ENCODE data around the gene CCN5. TPM values are rescaled to one million over a fixed set of nuclear protein-coding genes. Genes with fewer than 3 reads are reported as not detected.
A peak's percentile ranks its signal among the peaks of the same experiment; 100 is the strongest.
"Not testable (repeated sequence)": the region's sequence is repeated elsewhere in the genome, so short reads cannot be mapped to it uniquely, and the experiment has no call there.

Gene CCN5
- total RNA-seq, 1 donor from 2014 or later = 1.9 TPM

- ATAC-seq = no peak
Measured at GRCh38 chr20:44761423-44761822, 46.3 kb downstream of the CCN5 start.

- no peak for ATAC-seq
Measured at GRCh38 chr20:44762466-44763140, 47.4 kb downstream of the CCN5 start.

- ATAC-seq = not testable (repeated sequence)
Measured at GRCh38 chr20:44763798-44764197, 48.6 kb downstream of the CCN5 start.

- ATAC-seq = no peak
Measured at GRCh38 chr20:44765091-44765490, 49.9 kb downstream of the CCN5 start.

- peak; percentile 42 for ATAC-seq
Measured at GRCh38 chr20:44765701-44766347, 50.7 kb downstream of the CCN5 start.

- no peak for ATAC-seq
Measured at GRCh38 chr20:44768256-44768655, 53.1 kb downstream of the CCN5 start.

- ATAC-seq = no peak
Measured at GRCh38 chr20:44768854-44769480, 53.8 kb downstream of the CCN5 start.

- no peak for ATAC-seq
Measured at GRCh38 chr20:44769481-44769863, 54.3 kb downstream of the CCN5 start.

GRCh38 chr20:44770484-44771171, 55.5 kb downstream of the CCN5 start:
- ATAC-seq = no peak

- ATAC-seq = no peak
Measured at GRCh38 chr20:44771172-44771535, 56.0 kb downstream of the CCN5 start.

GRCh38 chr20:44772636-44773035, 57.5 kb downstream of the CCN5 start:
- no peak for ATAC-seq

- no peak for ATAC-seq
Measured at GRCh38 chr20:44773070-44773829, 58.1 kb downstream of the CCN5 start.

GRCh38 chr20:44776980-44777379, 61.8 kb downstream of the CCN5 start:
- ATAC-seq = no peak

Other genes with a start within 250 kb of the CCN5 start
- 19.4 TPM for gene TTPAL, start 239.5 kb upstream of the CCN5 start, total RNA-seq
- gene SERINC3, start 193.3 kb upstream of the CCN5 start, total RNA-seq = 64.9 TPM
- gene PKIG, start 132.8 kb upstream of the CCN5 start, total RNA-seq = 11.3 TPM
- 21.8 TPM for gene ADA, start 63.7 kb upstream of the CCN5 start, total RNA-seq
- 1.0 TPM for gene KCNK15, start 30.5 kb downstream of the CCN5 start, total RNA-seq
- gene RIMS4, start 95.2 kb downstream of the CCN5 start, total RNA-seq = 0.08 TPM
- gene YWHAB, start 170.3 kb downstream of the CCN5 start, total RNA-seq = 158 TPM
- 10.0 TPM for gene PABPC1L, start 194.7 kb downstream of the CCN5 start, total RNA-seq
- 11.4 TPM for gene TOMM34, start 245.0 kb downstream of the CCN5 start, total RNA-seq